Activated naive CD4-positive, alpha-beta T cell (primary cell): Measurements from ENCODE around the gene CLNK.

ENCODE experiments used
- DNase-seq, 4 experiments: peaks; one replicate each; lab custom pipeline; 2025; lab: John Stamatoyannopoulos, UW

Gene CLNK

DNA sequence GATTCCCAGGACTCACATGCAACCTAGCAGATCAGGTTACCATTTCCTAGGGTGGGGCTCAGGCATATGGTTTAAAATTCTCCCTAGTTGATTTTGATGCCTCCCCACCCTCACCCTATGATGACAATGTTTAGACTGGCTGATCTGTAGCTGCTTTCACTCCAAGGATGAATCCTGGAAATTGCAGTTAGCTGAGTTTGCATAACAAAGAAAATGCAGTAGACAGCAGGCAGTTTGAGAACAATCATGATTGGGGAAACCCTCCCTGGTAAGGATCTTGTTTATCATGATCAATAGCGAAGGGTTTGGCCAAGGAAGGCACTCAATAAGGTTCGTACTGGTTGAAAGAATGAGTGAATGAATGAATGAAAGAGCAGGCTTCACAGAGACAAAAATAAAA is 229.4 kb downstream of the CLNK start:
- no peak for DNase-seq

DNA sequence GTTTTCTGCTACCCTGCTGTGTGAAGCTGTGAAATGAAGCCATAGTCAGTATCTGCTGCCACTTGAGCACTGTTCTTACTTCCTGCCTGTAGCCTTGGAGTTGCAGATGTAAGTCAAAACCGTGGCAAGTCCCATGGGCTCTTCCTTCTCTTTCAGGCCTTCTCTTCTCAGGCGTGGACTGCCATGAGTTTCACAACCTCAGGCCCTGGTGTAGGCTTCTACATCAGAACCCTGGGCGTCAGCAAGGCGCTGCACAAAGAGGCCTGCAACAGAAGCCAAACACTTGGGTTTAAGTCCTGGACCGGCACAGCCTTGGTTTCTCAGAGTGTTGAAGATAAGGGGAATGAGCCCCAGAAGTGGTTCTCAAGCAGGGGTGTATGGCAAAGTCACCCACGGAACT is 229.8 kb downstream of the CLNK start:
- no peak for DNase-seq

- DNase-seq = no peak
Measured at GRCh38 chr4:10454121-10454520, 230.4 kb downstream of the CLNK start.

DNA sequence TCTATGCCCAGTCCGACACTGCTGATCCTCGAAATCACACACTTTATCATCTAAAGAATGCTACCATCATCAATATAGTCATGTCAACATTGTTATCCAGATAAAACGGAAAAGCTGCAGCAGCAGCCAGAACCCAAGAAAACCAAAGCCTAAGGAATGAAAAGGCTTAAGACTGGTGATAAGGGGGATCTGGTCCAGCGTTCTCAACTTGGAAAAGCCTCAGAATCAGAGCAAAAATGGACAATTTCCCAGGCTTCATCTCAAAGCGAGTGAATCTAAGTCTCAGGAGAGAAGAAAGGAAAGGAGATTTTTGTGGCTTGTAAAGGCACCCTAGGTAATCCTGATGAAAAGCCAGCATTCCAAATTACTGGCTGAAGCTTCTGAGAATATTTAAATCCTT is 235.6 kb downstream of the CLNK start:
- DNase-seq = no peak

- DNase-seq = no peak
Measured at GRCh38 chr4:10442976-10443375, 241.6 kb downstream of the CLNK start.

- DNase-seq = no peak
Measured at GRCh38 chr4:10441512-10441911, 243.1 kb downstream of the CLNK start.

DNA sequence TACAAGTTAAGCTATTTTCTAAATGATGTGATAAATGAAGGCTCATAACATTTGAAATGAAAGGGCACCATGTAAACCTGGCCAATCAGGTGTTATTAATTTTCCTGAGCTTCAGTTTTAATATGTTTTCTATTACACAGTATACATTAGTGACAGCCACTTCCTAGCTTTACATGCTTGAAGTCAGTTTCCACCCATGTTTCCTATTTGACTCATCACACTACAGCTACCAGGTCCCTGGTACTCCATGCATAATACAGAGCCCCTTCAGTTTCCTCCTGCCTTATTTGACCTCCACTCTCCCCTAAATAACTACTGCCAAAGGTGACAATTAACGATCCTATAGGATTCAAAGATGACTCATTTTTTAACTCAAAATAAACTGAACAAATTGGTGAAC is 245.6 kb downstream of the CLNK start:
- DNase-seq = no peak

DNA sequence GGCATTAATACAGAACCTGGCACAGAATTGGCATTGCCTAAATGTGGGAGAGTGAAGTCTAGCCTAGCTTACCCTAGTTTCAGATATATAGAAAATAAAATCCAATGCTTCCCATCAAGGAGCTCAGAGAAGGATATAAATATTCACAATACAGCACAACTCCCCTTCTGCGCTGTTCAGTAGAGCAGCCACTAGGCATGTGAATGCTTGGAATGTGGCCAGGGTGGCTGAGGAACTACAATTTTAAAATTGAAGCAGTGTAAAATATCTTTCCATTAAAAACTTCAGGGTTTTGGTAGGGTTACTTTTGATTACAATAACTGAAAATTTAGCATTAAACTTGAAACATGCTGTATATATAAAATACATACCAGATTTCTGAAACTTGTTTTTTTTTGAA is 246.8 kb downstream of the CLNK start:
- no peak for DNase-seq
